ENCODE data around the gene SCN1B.
"Not testable (repeated sequence)": the region's sequence is repeated elsewhere in the genome, so short reads cannot be mapped to it uniquely, and the experiment has no call there.

The SCN1B gene

DNA sequence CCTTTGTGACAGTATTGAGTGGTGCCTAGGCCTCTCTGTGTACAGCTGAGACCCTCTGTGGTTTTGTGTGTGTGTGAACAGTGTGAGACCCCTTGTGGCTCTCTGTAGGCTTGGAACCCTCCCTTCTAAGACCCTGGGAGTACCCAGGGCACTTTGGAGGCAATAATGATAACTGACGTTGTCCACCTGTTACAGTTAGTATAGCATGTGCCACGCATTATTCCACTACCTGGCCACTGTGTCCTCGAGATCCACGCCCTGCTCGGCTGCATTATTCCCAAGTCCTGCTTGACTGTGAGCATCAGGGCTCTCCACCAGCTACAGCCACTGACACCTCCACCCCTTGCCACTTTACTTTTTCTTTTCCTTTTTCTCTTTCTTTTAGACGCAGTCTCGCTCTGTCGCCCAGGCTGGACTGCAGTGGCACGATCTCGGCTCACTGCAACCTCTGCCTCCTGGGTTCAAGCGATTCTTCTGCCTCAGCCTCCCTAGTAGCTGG is 28.2 kb upstream of the SCN1B start:
- DNase-seq, result no peak

DNA sequence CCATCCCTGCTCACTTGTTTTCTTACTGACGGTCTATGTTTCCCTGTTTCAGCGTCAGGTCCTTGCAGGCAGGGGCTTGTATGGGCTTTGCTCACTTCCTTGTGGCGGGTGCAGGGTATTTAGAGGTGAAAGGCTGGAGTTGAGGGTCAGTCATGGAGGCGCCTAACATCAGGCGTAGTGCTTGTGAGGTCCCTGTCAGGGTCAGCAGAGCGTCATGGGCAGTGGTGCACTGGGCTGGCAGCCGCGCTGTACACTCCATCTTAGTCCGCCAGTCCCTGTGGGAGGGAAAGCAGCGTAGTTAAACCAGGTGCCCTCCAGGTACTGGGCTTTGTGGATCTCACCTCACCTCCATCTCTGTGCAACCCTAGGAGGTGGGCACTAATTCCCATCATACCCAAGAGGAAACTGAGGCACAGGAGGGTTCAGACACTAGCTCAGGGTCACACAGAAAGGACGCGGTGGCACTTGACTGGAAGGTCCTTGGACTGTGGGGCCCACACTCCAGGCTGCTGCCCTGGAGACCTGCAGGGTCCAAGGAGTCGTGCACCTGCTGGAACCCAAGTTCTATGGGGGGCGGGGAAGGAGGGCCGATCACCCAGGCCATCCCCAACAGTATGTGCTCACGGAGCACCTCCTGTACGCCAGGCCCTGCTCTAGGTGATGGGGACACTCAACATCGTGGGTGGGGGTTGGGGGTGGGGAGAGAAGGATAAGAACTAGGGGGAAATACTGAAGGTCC is 25.6 kb upstream of the SCN1B start:
- DNase-seq, result no peak

DNA sequence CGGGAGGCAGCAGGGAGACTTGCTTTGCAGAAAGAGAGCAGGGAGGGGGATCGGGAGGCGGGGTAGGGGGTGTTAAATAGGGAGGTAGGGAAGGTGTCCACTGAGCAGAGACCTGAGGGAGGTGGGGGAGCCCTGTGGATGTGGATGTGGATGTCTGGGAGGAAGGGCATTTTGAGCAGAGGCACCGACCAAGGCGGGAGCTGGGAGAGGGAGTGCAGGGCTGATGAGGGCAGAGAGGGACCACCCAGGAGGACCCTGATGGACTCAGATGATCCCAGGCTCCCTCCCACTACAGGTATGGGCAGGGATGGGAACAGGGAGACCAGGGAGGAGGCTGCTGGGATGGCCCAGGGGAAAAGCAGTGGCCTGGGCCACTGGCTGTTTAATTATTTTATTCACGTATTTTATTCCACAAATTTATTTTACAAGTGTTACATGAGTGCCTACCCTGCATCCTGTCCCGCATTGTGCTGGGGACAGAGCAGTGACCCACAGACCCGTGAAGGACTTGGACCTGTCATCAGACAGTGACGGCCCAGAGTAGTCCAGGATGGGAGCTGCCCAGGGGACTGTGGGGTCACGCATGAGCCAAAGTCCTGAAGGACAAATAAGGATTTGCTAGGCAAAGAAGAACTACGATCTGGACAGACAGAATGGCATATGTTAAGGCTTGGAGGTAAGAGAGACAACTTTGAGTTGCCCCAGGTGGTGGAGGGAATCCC is 24.9 kb upstream of the SCN1B start:
- DNase-seq, result no peak

DNA sequence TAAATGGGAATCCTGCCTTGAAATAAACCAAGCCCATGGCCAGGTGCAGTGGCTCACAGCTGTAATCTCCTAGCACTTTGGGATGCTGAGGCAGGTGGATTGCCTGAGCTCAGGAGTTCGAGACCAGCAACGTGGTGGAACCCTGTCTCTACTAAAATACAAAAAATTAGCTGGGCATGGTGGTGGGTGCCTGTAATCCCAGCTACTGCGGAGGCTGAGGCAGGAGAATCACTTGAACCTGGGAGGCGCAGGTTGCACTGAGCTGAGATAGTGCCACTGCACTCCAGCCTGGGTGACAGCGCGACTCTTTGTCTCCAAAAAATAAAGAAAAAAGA is 24.3 kb upstream of the SCN1B start:
- not testable (repeated sequence) for DNase-seq

DNA sequence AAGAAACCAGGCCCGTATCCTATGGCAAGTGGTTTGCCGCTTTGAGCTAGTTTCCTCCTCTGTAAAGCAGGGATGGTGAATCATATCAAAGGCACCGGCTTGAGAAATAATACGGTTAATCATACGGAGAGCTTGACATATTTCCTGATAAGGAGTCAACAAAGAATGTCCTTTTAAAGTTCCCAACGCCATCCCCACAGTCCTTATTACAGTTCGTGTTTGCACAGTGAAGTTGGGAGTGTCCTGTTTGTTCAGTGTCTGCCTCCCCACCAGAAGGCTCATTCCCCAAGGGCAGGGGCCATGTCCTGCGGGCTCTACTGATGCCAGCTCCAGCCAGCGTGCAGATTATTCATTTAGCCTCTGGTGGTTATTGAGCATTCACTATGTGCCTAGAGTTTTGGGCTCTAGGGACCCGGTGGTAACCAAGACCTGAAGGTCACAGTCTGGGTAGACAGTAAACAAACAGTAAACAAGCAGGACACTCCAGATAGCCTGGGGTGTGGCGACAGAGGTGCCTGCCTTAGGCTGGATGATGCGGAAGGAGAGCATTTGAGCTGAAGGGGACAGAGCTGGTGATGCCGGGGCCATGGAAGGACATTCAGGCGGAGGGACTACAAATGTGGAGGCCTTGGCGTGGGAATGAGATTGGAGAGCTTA is 23.8 kb upstream of the SCN1B start:
- no peak for DNase-seq

DNA sequence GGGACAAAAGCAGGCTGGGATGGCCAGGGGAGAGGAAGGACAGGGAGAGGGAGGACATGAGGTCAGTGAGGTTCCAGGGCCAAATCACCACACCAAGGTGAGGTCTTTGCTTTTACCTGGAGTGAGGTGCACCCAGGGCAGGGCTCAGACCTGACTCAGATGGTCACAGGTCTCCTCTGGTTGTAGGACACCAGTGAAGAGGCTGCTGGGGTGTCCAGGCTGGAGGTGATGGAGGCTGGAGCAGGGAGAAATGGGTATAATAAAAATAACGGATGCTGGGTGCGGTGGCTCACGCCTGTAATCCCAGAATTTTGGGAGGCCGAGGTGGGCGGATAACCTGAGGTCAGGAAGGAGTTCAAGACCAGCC is 23.3 kb upstream of the SCN1B start:
- DNase-seq, result no peak

DNA sequence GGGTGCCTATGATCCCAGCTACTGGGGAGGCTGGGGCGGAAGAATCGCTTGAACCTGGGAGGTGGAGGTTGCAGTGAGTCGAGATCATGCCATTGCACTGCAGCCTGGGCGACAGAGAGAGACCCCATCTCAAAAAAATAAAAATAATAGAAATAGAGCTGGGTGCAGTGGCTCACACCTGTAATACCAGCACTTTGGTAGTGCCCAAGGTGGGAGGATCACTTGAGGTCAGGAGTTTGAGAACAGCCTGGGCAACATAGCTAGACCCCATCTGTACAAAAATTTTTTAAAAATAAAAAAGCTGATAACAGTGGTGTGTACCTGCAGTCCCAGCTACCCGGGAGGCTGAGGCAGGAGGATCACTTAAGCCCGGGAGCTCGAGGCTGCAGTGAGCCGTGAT is 22.8 kb upstream of the SCN1B start:
- DNase-seq, result not testable (repeated sequence)

DNA sequence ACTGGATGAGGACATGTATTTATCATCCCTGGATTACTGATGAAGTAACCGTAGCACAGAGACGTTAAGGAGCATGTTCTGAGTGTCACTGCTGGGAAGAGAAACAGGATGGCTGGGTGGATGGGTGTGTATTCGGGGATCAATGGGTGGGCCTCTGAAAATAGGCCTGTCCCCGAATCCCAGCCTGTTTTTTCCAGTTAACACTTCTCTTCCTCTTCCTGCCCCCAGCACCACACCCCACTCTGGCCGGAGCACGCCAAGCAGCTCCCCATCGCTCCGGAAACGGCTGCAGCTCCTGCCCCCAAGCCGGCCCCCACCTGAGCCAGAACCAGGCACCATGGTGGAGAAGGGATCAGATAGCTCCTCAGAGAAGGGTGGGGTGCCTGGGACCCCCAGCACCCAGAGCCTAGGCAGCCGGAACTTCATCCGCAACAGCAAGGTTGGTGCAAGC is 21.4 kb upstream of the SCN1B start:
- DNase-seq, result no peak

DNA sequence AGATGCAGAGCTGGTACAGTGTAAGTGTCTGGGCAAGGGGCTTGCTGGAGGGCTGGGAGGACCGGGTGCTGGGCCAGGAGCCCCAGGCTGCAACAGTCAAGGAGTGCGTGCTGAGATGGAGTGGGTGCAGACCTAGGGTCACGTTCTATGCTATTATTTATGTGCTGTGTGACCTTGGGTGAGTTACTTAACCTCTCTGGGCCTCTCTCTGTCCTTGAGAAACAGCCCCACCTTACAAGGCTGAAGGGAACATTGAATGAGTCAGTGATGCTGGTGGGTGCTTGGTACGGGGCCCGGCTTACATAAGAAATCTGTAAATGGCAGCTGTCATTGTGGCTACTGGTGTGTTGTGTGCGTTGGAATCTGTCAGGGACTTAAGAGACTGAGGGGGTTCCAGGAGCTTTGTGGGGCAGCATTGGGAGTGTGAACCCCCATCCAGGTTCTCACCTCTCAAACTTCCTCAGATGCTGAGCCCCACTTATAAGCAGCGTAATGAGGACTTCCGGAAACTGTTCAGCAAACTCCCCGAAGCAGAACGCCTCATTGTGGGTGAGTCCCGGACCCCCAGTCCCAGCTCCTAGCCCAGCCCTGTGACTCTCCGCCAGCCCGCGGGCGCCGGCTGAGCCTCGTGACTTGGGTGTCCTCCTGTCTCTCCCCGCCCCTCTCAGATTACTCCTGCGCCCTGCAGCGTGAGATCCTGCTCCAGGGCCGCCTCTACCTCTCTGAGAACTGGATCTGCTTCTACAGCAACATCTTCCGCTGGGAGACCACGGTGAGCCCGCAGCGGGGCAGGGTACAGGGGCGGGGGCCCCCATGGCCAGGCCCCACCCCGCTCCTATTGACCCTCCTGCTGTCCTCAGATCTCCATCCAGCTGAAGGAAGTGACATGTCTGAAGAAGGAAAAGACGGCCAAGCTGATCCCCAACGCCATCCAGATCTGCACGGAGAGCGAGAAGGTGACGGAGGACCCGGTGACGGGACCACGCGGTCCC is 20.6 kb upstream of the SCN1B start:
- DNase-seq, result no peak

DNA sequence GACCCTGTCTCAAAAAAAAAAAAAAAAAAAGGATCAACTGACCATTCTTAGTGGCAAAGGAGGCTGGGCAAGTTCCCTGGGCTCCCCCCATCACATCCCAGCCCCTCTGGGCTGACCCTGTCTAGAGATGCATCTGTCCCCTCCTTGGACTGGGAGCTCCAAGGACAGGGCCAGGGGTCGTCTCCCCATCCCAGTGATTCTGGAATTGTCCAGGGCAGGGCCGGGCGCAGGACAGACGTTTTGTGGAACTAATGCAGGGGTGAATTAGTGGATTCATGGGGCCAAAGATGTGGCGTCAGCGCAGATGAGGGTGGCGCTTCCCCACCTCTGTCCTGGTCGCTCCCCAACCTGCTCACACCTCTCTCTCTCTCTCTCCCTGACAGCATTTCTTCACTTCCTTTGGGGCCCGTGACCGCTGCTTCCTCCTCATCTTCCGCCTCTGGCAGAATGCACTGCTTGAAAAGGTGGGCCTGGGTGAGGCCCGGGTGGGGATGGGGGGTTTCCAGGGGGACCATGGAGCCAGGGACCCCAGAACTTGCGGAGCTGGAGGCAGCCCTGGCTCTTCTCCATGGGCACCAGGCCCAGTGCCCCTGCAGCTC is 19.1 kb upstream of the SCN1B start:
- DNase-seq, result peak; percentile 61

DNA sequence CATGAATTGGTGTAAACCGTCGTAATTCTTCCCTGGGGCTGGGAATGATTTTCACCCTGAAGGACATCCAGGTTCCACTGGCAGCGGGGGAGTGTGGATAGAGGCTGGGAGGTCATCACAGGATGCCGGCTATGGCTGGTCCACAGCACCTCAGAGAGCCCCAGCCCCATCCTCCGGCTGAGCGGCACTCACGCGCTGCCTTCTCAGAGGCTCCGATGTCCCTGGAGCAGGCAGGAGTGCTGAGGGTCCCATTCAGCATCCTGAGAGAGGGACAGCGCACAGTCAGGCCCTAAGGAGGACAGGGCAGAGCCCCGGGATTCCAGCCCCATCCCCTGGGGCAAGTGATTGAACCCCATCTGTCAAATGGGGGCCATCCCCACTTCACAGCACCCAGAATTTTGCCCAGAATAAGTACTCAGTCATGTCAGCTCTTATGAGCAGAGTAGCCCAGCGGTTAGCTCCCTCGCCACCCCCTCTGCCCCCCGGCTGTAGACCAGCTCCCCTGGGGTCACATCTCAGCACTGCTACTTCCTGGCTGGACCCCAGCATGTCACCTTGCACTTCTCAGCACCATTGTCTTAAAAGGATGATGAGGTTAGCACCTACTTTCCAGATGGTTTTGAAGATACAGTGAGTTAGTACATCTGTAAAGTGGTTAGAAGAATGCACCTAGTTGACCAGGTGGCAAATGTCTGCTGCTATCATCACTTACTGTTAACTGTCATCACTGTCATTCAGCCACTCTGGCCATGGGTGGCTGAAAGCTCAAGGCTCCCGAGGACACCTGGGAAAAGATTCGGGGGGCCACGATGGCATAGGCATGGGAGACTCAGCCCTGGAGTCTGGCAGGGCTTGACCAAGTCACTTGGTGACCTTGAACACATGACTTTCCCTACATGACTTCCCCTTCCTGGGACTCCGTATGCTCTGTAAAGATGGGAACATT is 18.3 kb upstream of the SCN1B start:
- peak; percentile 42 for DNase-seq

DNA sequence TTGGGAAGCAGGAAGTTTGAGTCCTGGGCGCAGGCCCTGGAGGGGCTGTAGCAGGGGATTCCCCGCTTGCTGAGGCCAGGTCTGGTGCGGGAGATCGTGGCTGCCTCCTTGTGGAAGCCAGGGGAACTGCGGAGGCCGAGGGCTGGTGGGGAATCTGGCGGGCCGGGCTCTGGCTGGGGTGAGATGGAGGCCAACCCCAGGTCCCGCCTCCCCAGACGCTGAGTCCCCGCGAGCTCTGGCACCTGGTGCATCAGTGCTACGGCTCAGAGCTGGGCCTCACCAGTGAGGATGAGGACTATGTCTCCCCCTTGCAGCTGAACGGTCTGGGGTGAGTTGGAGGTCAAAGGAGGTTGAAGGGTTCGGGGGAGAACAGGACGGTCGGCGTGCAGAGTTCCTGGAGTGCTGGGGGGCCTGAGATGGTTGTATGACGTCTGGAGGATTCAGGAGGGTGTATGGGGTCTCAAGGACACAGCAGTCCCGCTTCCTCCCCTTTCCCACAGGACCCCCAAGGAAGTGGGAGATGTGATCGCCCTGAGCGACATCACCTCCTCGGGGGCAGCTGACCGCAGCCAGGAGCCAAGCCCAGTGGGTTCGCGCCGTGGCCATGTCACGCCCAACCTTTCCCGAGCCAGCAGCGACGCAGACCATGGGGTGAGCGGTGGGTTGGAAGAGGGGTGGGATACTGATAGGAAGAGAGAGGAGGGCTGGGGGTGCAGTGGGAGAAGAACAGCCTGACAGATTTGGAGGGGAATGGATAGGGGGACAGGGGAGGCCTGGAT is 17.0 kb upstream of the SCN1B start:
- DNase-seq, result peak; percentile 87

DNA sequence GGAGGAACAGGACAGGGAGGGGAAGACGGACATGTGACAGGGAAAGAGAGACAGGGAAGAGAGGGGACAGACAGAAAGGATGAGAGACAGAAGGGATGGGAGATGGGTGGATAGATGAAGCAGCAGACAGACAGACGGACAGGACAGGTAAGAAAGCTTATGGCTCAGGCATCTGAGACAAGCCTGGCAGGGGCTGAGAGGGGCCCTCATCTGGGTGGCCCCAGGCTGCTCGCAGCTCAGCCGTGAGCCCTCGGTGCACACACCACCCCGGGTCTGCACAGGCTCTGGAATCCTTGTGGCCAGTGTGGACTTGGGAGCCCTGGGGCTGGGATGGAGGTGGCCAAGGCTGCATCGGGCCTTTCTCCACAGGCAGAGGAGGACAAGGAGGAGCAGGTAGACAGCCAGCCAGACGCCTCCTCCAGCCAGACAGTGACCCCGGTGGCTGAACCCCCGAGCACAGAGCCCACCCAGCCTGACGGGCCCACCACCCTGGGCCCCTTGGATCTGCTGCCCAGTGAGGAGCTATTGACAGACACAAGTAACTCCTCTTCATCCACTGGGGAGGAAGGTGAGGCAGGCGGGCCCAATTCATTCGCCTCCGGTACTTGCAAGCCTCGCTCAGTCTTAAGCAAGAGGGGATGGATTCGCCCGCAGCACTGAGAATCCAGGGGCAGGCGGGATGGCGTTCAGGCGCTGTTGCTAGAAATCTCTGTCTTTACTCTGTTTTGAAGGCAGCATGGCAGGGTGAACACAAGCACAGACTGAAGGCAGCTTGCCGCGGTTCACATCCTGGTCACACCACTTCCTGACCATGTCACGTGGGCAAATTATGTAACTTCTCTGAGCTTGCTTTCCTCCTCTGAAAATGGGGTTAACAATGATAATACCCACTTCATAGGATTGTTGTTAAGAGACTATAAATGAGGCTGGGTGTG is 16.2 kb upstream of the SCN1B start:
- DNase-seq, result peak; percentile 86

DNA sequence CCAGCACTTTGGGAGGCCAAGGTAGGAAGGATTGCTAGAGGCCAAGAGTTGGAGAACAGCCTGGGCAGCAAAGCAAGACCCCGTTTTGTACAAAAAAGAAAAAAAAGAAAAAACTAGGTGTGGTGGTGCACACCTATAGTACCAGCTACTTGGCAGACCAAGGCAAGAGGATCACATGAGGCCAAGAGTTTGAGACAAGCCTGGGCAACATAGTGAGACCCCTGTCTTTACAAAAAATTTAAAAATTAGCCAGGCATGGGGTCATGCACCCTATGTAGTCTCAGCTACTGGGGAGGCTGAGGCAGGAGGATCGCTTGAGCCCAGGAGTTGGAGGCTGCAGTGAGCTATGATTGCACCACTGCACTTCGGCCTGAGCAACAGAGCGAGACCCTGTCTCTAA is 15.5 kb upstream of the SCN1B start:
- not testable (repeated sequence) for DNase-seq

DNA sequence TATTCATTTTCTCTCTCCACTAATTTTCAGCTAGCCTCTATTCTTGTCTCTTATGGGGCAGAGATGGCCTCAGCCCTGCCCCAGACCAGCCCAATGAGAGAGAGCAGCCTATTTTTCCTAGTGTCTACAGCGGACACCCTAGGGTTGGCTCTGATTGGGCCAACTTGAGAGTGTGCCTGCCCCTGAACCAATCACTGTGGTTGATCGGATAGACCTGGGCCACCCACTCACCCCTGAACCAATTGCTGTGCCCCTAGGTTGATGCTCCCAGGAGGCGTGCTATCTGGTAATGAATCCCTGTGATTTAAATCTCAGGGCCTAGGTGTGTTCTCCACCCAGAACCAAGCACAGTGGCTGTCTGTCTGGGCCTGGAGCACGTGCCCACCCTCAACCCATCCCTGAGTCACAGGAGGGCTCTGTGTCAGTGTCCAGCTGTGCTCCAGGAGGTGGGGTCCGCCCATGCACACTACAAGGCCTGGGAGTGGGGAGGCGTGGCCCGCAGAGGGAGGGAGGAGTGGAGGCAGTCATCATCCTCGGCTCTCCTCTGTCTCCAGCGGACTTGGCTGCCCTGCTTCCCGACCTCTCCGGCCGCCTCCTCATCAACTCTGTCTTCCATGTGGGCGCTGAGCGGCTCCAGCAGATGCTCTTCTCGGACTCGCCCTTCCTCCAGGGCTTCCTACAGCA is 14.9 kb upstream of the SCN1B start:
- DNase-seq, result no peak

DNA sequence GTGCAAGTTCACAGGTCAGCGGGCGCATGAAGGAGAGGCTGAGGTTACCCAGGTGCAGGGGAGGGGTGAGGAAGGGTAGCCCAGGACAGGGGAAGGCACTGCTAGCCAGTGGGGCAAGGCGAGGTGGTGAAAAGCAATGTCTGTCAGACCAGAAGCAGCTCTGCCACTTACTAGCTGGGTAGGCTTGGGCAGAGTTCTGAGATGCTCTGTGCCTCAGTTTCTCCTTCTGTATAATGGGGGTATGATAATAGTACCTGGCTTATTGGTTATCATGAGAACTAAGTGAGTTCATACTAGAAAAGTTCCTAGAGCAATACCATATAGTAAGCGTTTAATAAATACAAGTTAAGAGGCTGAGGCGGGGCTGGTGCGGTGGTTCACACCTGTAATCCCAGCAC is 14.3 kb upstream of the SCN1B start:
- no peak for DNase-seq

DNA sequence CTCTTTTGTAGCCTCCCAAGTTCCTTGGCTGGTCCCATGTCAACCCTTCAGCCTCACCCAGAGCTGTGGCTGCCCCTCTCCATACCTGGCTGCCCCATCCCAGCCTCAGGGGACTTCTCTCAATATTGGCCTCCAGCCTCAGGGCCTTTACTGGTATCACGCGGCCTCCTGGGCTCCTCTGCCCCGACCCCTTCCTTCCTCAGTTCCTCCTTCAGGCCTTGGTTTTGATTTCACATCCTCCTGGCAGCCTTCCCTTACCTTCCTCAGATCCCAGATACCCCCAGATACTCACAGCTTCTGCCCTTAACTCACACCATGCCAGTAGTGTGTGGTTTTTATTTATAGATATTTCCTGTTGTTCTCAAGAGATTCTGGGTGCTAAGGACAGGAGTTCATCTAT is 12.8 kb upstream of the SCN1B start:
- DNase-seq, result no peak

DNA sequence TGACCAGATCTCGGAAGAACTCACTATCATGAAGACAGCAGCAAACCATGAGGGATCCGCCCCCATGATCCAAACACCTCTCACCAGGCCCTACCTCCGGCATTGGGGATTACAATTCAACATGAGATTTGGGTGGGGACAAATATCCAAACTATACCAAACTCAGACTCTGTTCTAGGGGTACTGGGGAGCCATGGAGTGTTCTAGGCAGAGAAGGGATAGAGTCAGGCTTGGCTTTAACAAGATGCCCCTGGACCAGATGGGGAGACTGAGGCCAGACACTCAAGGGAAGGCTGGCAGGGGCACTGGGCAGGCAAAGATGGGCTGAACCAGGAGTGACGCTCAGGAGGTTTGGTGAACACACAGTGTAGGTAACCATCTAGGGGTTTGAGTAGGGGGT is 11.9 kb upstream of the SCN1B start:
- DNase-seq, result no peak

DNA sequence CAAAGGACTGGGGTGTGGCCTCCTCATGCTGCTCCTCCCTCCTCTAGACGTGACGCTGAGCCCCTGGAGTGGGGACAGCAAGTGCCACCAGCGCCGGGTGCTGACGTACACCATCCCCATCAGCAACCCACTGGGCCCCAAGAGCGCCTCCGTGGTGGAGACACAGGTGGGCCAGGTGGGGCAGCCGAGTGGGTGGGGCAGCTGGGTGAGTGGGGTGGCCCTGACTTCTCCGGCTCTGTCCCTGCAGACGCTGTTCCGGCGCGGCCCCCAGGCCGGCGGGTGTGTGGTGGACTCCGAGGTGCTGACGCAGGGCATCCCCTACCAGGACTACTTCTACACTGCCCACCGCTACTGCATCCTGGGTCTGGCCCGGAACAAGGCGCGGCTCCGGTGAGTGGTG is 11.1 kb upstream of the SCN1B start:
- DNase-seq, result no peak
